ENCODE results near the gene TOMM22.
A peak's percentile ranks its signal among the peaks of the same experiment; 100 is the strongest.

TOMM22 gene

DNA sequence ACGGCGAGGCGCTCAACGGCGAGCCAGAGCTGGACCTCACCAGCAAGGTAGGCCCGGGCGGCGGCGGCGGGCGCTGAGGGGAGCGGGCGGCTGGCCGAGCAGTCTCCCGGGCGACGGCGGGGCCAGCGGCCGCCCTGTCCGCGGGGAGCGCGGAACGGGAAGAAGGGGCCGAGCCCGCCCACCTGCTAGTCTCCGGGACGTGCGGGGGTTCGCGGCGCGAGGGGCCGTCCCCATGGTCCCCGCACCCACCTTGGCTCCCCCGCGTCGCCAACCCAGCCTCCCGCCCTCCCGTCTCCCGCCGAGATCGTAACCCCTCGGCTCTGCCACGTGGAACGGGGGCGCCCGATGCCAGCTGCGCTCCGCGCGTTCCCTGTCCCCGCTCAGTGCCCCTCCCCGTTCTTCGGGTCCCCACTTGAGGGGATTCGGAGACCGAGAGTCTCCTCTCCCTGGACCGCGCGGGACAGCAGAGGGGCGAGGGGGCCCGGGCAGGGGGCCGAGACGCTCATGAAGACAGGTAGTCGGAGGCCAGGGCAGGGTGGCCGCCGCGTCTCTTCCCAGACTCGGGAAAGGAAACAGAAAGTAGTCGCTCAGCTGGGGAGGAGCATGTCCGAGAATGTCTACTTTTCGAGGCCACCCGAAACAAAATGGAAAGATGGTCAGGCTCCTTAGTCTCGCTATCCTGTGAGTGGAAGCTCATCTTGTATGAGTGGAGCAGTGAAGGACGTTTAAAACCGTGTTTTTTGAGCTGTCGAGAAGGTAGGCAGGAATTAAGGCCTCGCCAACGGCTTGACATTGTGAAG, 24.5 kb downstream of the TOMM22 start (continued):
- TF ChIP-seq, protein P1, sequence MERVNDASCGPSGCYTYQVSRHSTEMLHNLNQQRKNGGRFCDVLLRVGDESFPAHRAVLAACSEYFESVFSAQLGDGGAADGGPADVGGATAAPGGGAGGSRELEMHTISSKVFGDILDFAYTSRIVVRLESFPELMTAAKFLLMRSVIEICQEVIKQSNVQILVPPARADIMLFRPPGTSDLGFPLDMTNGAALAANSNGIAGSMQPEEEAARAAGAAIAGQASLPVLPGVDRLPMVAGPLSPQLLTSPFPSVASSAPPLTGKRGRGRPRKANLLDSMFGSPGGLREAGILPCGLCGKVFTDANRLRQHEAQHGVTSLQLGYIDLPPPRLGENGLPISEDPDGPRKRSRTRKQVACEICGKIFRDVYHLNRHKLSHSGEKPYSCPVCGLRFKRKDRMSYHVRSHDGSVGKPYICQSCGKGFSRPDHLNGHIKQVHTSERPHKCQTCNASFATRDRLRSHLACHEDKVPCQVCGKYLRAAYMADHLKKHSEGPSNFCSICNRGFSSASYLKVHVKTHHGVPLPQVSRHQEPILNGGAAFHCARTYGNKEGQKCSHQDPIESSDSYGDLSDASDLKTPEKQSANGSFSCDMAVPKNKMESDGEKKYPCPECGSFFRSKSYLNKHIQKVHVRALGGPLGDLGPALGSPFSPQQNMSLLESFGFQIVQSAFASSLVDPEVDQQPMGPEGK (tag by site-specific recombination; IDR thresholded peaks at IDR 0.05), result peak; percentile 78; the same call in 1 of the 2 replicates
- TF ChIP-seq ZNF660 (tag by site-specific recombination; IDR thresholded peaks at IDR 0.05) (peak; percentile 88; the same call in 1 of the 2 replicates), ZXDB (tag by site-specific recombination; IDR thresholded peaks at IDR 0.05) (peak; percentile 57; the same call in 1 of the 2 replicates), GLIS1 (tag by site-specific recombination; IDR thresholded peaks at IDR 0.05) (peak; percentile 95), EGR2 (tag by site-specific recombination; IDR thresholded peaks at IDR 0.05; ENCODE audit: low read depth) (peak; percentile 74), HIC1 (tag by site-specific recombination; IDR thresholded peaks at IDR 0.05) (peak; percentile 77), ZNF561 (tag by site-specific recombination; IDR thresholded peaks at IDR 0.05; ENCODE audit: borderline replicate concordance) (0 out of 2 replicates have a peak, but pooled peaks have one; percentile 19)
- TF ChIP-seq, protein P2, sequence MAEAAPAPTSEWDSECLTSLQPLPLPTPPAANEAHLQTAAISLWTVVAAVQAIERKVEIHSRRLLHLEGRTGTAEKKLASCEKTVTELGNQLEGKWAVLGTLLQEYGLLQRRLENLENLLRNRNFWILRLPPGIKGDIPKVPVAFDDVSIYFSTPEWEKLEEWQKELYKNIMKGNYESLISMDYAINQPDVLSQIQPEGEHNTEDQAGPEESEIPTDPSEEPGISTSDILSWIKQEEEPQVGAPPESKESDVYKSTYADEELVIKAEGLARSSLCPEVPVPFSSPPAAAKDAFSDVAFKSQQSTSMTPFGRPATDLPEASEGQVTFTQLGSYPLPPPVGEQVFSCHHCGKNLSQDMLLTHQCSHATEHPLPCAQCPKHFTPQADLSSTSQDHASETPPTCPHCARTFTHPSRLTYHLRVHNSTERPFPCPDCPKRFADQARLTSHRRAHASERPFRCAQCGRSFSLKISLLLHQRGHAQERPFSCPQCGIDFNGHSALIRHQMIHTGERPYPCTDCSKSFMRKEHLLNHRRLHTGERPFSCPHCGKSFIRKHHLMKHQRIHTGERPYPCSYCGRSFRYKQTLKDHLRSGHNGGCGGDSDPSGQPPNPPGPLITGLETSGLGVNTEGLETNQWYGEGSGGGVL (tag by site-specific recombination; IDR thresholded peaks at IDR 0.05), result peak; percentile 56; the same call in 1 of the 2 replicates

DNA sequence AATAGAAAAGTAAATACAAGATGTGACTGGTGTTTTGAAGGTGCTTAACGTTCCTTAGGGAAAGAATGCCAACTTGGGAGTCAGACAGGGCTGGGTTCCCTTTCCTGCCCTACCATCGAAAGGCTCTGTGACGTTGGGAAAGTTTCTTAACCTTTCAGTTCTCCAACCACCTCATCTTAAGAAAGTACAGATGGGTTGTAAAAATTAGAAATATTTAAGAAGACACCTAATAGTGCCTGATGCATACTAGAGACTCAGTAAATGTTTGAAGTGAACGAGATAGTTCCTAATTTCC, 25.1 kb downstream of the TOMM22 start:
- TF ChIP-seq ZNF24 (tag by site-specific recombination; IDR thresholded peaks at IDR 0.05) (no peak), PRDM1 (tag by site-specific recombination; IDR thresholded peaks at IDR 0.05) (peak; percentile 90), IKZF3 (tag by site-specific recombination; IDR thresholded peaks at IDR 0.05) (0 out of 2 replicates have a peak, but pooled peaks have one; percentile 33)
- H3K36me3 ChIP-seq (ENCODE audit: control insufficient read depth in 2 of 2, insufficient read depth in 1 of 2, low read length in 2 of 2), result peaks cover 5 to 32% of the 10 kb centered on the region in 2 experiments; a peak in 1 of 3 replicates
- peaks cover 13% of the 10 kb centered on the region for H3K4me1 ChIP-seq (ENCODE audit: control insufficient read depth, insufficient read depth, low read length)
- peak overlapping the region; percentile 92 for H3K4me3 ChIP-seq (ENCODE audit: low read depth, low read length)
- ChIA-PET CTCF (interaction anchor here (1.2 to 2.2 kb wide), 5 partner anchors 12 to 26 kb away, joined by 4 to 19 read pairs (median 5); no protein-coding TSS in a partner anchor), POLR2A (interaction anchor here (0.7 to 2.0 kb wide), 5 partner anchors 8 to 211 kb away, joined by 3 to 17 read pairs (median 7); no protein-coding TSS in a partner anchor)
- peak overlapping the region; percentile 94 for H3K27ac ChIP-seq (ENCODE audit: extremely low read depth, low read depth, low read length)
- no peaks in the 10 kb centered on the region for H3K9me3 ChIP-seq (ENCODE audit: control insufficient read depth, insufficient read depth, low read depth, low read length)

DNA sequence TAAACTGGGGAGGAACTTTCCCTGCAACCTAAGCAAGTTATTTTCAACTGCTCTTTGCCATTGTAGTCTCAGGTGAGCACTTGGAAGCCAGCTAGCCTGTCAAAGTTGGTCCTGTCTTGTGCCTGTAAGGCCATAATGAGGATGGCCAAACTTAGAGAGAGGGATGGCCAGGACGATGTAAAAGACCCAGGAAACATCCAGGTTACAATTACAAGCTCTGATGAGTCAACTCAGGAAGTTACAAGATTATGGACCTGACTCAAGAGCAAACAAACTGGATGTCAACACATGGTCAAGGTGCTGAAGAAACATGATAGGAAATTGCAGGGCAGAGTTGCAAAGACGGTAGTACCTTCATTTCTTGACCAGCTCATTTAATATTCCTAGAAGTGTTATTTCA, 25.6 kb downstream of the TOMM22 start:
- POLR2A ChIA-PET, result interaction anchor here (0.6 to 1.2 kb wide), 5 partner anchors 8 to 16 kb away, joined by 3 to 8 read pairs (median 4); no protein-coding TSS in a partner anchor
- Histone ChIP-seq H3K4me3 (ENCODE audit: low read depth, low read length) (peak overlapping the region; percentile 92), H3K27ac (ENCODE audit: extremely low read depth, low read depth, low read length) (no peak overlapping the region), H3K36me3 (ENCODE audit: control insufficient read depth in 2 of 2, insufficient read depth in 1 of 2, low read length in 2 of 2) (peaks cover 5 to 36% of the 10 kb centered on the region in 2 experiments; a peak in 1 of 3 replicates), H3K4me1 (ENCODE audit: control insufficient read depth, insufficient read depth, low read length) (peaks cover 13% of the 10 kb centered on the region), H3K9me3 (ENCODE audit: control insufficient read depth, insufficient read depth, low read depth, low read length) (no peaks in the 10 kb centered on the region)
- CTCF ChIA-PET, result interaction anchor here (0.6 to 2.2 kb wide), 7 partner anchors 9 to 1209 kb away, joined by 3 to 19 read pairs (median 5); no protein-coding TSS in a partner anchor
- TF ChIP-seq ZNF366 (tag by site-specific recombination; conservative IDR thresholded peaks at IDR 0.05) (peak; percentile 89), ZNF335 (tag by site-specific recombination; conservative IDR thresholded peaks at IDR 0.05) (peak; percentile 69), YY1 (tag by site-specific recombination; IDR thresholded peaks at IDR 0.05) (no peak), TRIM28 (IDR thresholded peaks at IDR 0.05; ENCODE audit: borderline replicate concordance, low read length) (no peak), ZBTB8A (tag by site-specific recombination; IDR thresholded peaks at IDR 0.05) (no peak)
- TF ChIP-seq, protein P3, sequence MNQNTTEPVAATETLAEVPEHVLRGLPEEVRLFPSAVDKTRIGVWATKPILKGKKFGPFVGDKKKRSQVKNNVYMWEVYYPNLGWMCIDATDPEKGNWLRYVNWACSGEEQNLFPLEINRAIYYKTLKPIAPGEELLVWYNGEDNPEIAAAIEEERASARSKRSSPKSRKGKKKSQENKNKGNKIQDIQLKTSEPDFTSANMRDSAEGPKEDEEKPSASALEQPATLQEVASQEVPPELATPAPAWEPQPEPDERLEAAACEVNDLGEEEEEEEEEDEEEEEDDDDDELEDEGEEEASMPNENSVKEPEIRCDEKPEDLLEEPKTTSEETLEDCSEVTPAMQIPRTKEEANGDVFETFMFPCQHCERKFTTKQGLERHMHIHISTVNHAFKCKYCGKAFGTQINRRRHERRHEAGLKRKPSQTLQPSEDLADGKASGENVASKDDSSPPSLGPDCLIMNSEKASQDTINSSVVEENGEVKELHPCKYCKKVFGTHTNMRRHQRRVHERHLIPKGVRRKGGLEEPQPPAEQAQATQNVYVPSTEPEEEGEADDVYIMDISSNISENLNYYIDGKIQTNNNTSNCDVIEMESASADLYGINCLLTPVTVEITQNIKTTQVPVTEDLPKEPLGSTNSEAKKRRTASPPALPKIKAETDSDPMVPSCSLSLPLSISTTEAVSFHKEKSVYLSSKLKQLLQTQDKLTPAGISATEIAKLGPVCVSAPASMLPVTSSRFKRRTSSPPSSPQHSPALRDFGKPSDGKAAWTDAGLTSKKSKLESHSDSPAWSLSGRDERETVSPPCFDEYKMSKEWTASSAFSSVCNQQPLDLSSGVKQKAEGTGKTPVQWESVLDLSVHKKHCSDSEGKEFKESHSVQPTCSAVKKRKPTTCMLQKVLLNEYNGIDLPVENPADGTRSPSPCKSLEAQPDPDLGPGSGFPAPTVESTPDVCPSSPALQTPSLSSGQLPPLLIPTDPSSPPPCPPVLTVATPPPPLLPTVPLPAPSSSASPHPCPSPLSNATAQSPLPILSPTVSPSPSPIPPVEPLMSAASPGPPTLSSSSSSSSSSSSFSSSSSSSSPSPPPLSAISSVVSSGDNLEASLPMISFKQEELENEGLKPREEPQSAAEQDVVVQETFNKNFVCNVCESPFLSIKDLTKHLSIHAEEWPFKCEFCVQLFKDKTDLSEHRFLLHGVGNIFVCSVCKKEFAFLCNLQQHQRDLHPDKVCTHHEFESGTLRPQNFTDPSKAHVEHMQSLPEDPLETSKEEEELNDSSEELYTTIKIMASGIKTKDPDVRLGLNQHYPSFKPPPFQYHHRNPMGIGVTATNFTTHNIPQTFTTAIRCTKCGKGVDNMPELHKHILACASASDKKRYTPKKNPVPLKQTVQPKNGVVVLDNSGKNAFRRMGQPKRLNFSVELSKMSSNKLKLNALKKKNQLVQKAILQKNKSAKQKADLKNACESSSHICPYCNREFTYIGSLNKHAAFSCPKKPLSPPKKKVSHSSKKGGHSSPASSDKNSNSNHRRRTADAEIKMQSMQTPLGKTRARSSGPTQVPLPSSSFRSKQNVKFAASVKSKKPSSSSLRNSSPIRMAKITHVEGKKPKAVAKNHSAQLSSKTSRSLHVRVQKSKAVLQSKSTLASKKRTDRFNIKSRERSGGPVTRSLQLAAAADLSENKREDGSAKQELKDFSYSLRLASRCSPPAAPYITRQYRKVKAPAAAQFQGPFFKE (tag by site-specific recombination; IDR thresholded peaks at IDR 0.05; ENCODE audit: borderline replicate concordance), result no peak
- TF ChIP-seq, protein P4, sequence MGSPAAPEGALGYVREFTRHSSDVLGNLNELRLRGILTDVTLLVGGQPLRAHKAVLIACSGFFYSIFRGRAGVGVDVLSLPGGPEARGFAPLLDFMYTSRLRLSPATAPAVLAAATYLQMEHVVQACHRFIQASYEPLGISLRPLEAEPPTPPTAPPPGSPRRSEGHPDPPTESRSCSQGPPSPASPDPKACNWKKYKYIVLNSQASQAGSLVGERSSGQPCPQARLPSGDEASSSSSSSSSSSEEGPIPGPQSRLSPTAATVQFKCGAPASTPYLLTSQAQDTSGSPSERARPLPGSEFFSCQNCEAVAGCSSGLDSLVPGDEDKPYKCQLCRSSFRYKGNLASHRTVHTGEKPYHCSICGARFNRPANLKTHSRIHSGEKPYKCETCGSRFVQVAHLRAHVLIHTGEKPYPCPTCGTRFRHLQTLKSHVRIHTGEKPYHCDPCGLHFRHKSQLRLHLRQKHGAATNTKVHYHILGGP (tag by site-specific recombination; IDR thresholded peaks at IDR 0.05), result no peak

Measured in HEK293 (cell line).